GM19025 (cell line): ENCODE measurements around the gene MSI2.
"Not testable (repeated sequence)": the region's sequence is repeated elsewhere in the genome, so short reads cannot be mapped to it uniquely, and the experiment has no call there.

Source experiments
- ATAC-seq: cut with Tn5 transposase; IDR thresholded peaks from one replicate; pipeline ENCODE4 v1.9.1; 2021; ENCODE audit warnings: mild to moderate bottlenecking, low read depth, moderate library complexity; ENCODE audit not compliant: unreplicated experiment

The MSI2 gene

GRCh38 chr17:57288773-57289121, 32.4 kb downstream of the MSI2 start:
- no peak for ATAC-seq

GRCh38 chr17:57289130-57289529, 32.8 kb downstream of the MSI2 start:
- no peak for ATAC-seq

GRCh38 chr17:57289613-57290012, 33.3 kb downstream of the MSI2 start:
- no peak for ATAC-seq

- ATAC-seq: no peak
These were observed 34.7 kb downstream of the MSI2 start for GRCh38 chr17:57290981-57291380.

GRCh38 chr17:57292091-57292490, 35.8 kb downstream of the MSI2 start:
- ATAC-seq: no peak

- no peak for ATAC-seq
These were observed 36.8 kb downstream of the MSI2 start for GRCh38 chr17:57293077-57293476.

GRCh38 chr17:57294101-57294500, 37.8 kb downstream of the MSI2 start:
- no peak for ATAC-seq

GRCh38 chr17:57294629-57295501, 38.5 kb downstream of the MSI2 start:
- no peak for ATAC-seq

GRCh38 chr17:57295526-57296023, 39.3 kb downstream of the MSI2 start:
- ATAC-seq: no peak

- no peak for ATAC-seq
These were observed 39.9 kb downstream of the MSI2 start for GRCh38 chr17:57296231-57296630.

GRCh38 chr17:57299176-57299575, 42.9 kb downstream of the MSI2 start:
- ATAC-seq: no peak

- ATAC-seq: not testable (repeated sequence)
These were observed 44.3 kb downstream of the MSI2 start for GRCh38 chr17:57300592-57300991.

GRCh38 chr17:57302690-57303465, 46.6 kb downstream of the MSI2 start:
- no peak for ATAC-seq

GRCh38 chr17:57305144-57305728, 48.9 kb downstream of the MSI2 start:
- no peak for ATAC-seq

- ATAC-seq: no peak
These were observed 49.7 kb downstream of the MSI2 start for GRCh38 chr17:57305908-57306504.

GRCh38 chr17:57308543-57309186, 52.3 kb downstream of the MSI2 start:
- no peak for ATAC-seq

- no peak for ATAC-seq
These were observed 53.2 kb downstream of the MSI2 start for GRCh38 chr17:57309479-57309878.

- ATAC-seq: no peak
These were observed 55.2 kb downstream of the MSI2 start for GRCh38 chr17:57311281-57312216.

GRCh38 chr17:57312242-57312641, 55.9 kb downstream of the MSI2 start:
- no peak for ATAC-seq
